22Rv1 (cell line): ENCODE results near the gene HDGFL3.

Source experiments
- H3K27ac ChIP-seq: fragments of 450-650 bp; 2 replicates; pipeline ENCODE4 v1.5.1; 2017
- CTCF ChIP-seq: fragments of 450-650 bp; IDR thresholded peaks from 2 replicates; pipeline ENCODE4 v1.5.1; 2017; ENCODE audit warnings: mild to moderate bottlenecking
- ZFX ChIP-seq: fragments of 450-650 bp; IDR thresholded peaks from 2 replicates; pipeline ENCODE4 v1.6.1; 2017; ENCODE audit warnings: antibody characterized with exemption, borderline replicate concordance

HDGFL3 gene

GRCh38 chr15:83219026-83219425, 11.4 kb upstream of the HDGFL3 start:
- no peak for TF ChIP-seq CTCF
- no peak for TF ChIP-seq ZFX
- no peak overlapping the region for H3K27ac ChIP-seq

- TF ChIP-seq CTCF (no peak), ZFX (no peak)
Observed at GRCh38 chr15:83215306-83215705, 7.7 kb upstream of the HDGFL3 start.

GRCh38 chr15:83210619-83211018, 3.0 kb upstream of the HDGFL3 start:
- no peak overlapping the region for H3K27ac ChIP-seq
- TF ChIP-seq ZFX, result no peak
- no peak for TF ChIP-seq CTCF

More at GRCh38 chr15:83215306-83215705, 7.7 kb upstream of the HDGFL3 start:
- no peak overlapping the region for H3K27ac ChIP-seq

GRCh38 chr15:83209333-83209732, 1.7 kb upstream of the HDGFL3 start:
- no peak for TF ChIP-seq CTCF
- TF ChIP-seq ZFX, result no peak
- H3K27ac ChIP-seq, result no peak overlapping the region

- TF ChIP-seq CTCF, result no peak
- no peak for TF ChIP-seq ZFX
- H3K27ac ChIP-seq, result no peak overlapping the region
Observed at GRCh38 chr15:83208367-83208661, 691 bp upstream of the HDGFL3 start.

GRCh38 chr15:83207009-83207659, 489 bp downstream of the HDGFL3 start:
- H3K27ac ChIP-seq, result peak overlapping the region; percentile 48; the same call in 1 of the 2 replicates
- TF ChIP-seq ZFX (no peak), CTCF (no peak)

GRCh38 chr15:83206526-83207008, 1.1 kb downstream of the HDGFL3 start:
- TF ChIP-seq CTCF (no peak), ZFX (no peak)
- H3K27ac ChIP-seq, result peak overlapping the region; percentile 48; the same call in 1 of the 2 replicates
